Stomach smooth muscle (tissue), 2 donors: ENCODE results near the gene AVP.

ENCODE experiments used
- H3K27ac ChIP-seq: one replicate; pipeline ENCODE4 v1.7.0; 2013; ENCODE audit warnings: mild to moderate bottlenecking, low read length, inconsistent platforms
- H3K27me3 ChIP-seq, 2 donors: one replicate each; pipeline ENCODE4 v1.7.0; 2013; ENCODE audit warnings: low read length in 2 of 2; ENCODE audit not compliant: insufficient read depth in 2 of 2, control insufficient read depth in 1 of 2
- H3K36me3 ChIP-seq, 2 donors: one replicate each; pipeline ENCODE4 v1.7.0; 2013; ENCODE audit warnings: low read length in 2 of 2; ENCODE audit not compliant: control insufficient read depth in 2 of 2, insufficient read depth in 2 of 2
- H3K4me1 ChIP-seq: one replicate; pipeline ENCODE4 v1.7.0; 2013; ENCODE audit warnings: low read length; ENCODE audit not compliant: control insufficient read depth, insufficient read depth
- H3K4me3 ChIP-seq, 2 donors: one replicate each; pipeline ENCODE4 v1.7.0; 2013; ENCODE audit warnings: low read length in 2 of 2
- H3K9ac ChIP-seq, 2 donors: one replicate each; pipeline ENCODE4 v1.7.0; 2013; ENCODE audit warnings: low read length in 2 of 2, mild to moderate bottlenecking in 1 of 2
- H3K9me3 ChIP-seq, 2 donors: one replicate each; pipeline ENCODE4 v1.7.0; 2013; ENCODE audit warnings: low read length in 2 of 2; ENCODE audit not compliant: control insufficient read depth in 2 of 2
- donor health status: healthy.
- donor health status: Pancreatic carcinoma.

AVP gene

GRCh38 chr20:3100480-3100879, 16.0 kb upstream of the AVP start:
- Histone ChIP-seq H3K9me3 (no peaks in the 10 kb centered on the region), H3K27me3 (peaks cover 3 to 5% of the 10 kb centered on the region in 2 donors), H3K4me3 (no peak overlapping the region), H3K9ac (no peak overlapping the region), H3K27ac (no peak overlapping the region), H3K36me3 (no peaks in the 10 kb centered on the region), H3K4me1 (no peaks in the 10 kb centered on the region)

GRCh38 chr20:3094848-3095629, 10.5 kb upstream of the AVP start:
- Histone ChIP-seq H3K4me3 (no peak overlapping the region), H3K4me1 (no peaks in the 10 kb centered on the region), H3K36me3 (no peaks in the 10 kb centered on the region), H3K9me3 (no peaks in the 10 kb centered on the region), H3K27ac (no peak overlapping the region), H3K9ac (no peak overlapping the region), H3K27me3 (peaks cover 15 to 18% of the 10 kb centered on the region in 2 donors)

- peaks cover 17 to 18% of the 10 kb centered on the region in 2 donors for H3K27me3 ChIP-seq
- no peaks in the 10 kb centered on the region for H3K9me3 ChIP-seq
These were observed 9.4 kb upstream of the AVP start for GRCh38 chr20:3093861-3094361.

GRCh38 chr20:3092611-3093379, 8.3 kb upstream of the AVP start:
- no peaks in the 10 kb centered on the region for H3K9me3 ChIP-seq
- H3K36me3 ChIP-seq = no peaks in the 10 kb centered on the region
- peaks cover 17 to 18% of the 10 kb centered on the region in 2 donors for H3K27me3 ChIP-seq
- H3K4me1 ChIP-seq = no peaks in the 10 kb centered on the region
- peak overlapping the region in 1 of 2 donors; percentile 47 for H3K4me3 ChIP-seq
- H3K27ac ChIP-seq = no peak overlapping the region
- H3K9ac ChIP-seq = no peak overlapping the region

More at GRCh38 chr20:3093861-3094361, 9.4 kb upstream of the AVP start:
- H3K4me3 ChIP-seq = no peak overlapping the region
- H3K36me3 ChIP-seq = no peaks in the 10 kb centered on the region
- H3K4me1 ChIP-seq = no peaks in the 10 kb centered on the region
- no peak overlapping the region for H3K9ac ChIP-seq
- H3K27ac ChIP-seq = no peak overlapping the region

GRCh38 chr20:3090565-3090964, 6.0 kb upstream of the AVP start:
- Histone ChIP-seq H3K27me3 (peaks cover 17 to 18% of the 10 kb centered on the region in 2 donors), H3K9me3 (no peaks in the 10 kb centered on the region), H3K9ac (no peak overlapping the region), H3K27ac (no peak overlapping the region), H3K36me3 (no peaks in the 10 kb centered on the region), H3K4me3 (no peak overlapping the region), H3K4me1 (no peaks in the 10 kb centered on the region)

GRCh38 chr20:3088031-3088430, 3.5 kb upstream of the AVP start:
- Histone ChIP-seq H3K36me3 (no peaks in the 10 kb centered on the region), H3K27ac (no peak overlapping the region), H3K4me1 (no peaks in the 10 kb centered on the region), H3K9me3 (no peaks in the 10 kb centered on the region), H3K27me3 (peaks cover 19 to 27% of the 10 kb centered on the region in 2 donors), H3K4me3 (no peak overlapping the region), H3K9ac (no peak overlapping the region)

- no peak overlapping the region for H3K27ac ChIP-seq
- H3K9ac ChIP-seq = no peak overlapping the region
- no peaks in the 10 kb centered on the region for H3K36me3 ChIP-seq
- no peak overlapping the region for H3K4me3 ChIP-seq
- H3K4me1 ChIP-seq = no peaks in the 10 kb centered on the region
- peaks cover 28 to 37% of the 10 kb centered on the region in 2 donors for H3K27me3 ChIP-seq
- no peaks in the 10 kb centered on the region for H3K9me3 ChIP-seq
These were observed 1.1 kb upstream of the AVP start for GRCh38 chr20:3085571-3086072.

- no peaks in the 10 kb centered on the region for H3K4me1 ChIP-seq
- no peaks in the 10 kb centered on the region for H3K36me3 ChIP-seq
- H3K27me3 ChIP-seq = peaks cover 24 to 37% of the 10 kb centered on the region in 2 donors
These were observed 449 bp upstream of the AVP start for GRCh38 chr20:3084986-3085360.

GRCh38 chr20:3082955-3083952, 1.3 kb downstream of the AVP start:
- no peak overlapping the region for H3K9ac ChIP-seq
- no peaks in the 10 kb centered on the region for H3K9me3 ChIP-seq
- no peak overlapping the region for H3K4me3 ChIP-seq
- peaks cover 22 to 37% of the 10 kb centered on the region in 2 donors for H3K27me3 ChIP-seq
- H3K27ac ChIP-seq = no peak overlapping the region
- H3K36me3 ChIP-seq = no peaks in the 10 kb centered on the region
- no peaks in the 10 kb centered on the region for H3K4me1 ChIP-seq

More at GRCh38 chr20:3084986-3085360, 449 bp upstream of the AVP start:
- Histone ChIP-seq H3K9me3 (no peaks in the 10 kb centered on the region), H3K9ac (no peak overlapping the region), H3K4me3 (no peak overlapping the region), H3K27ac (no peak overlapping the region)
